22Rv1 (cell line): ENCODE data around the gene PACRG.

ENCODE experiments used
- H3K27ac ChIP-seq: fragments of 450-650 bp; 2 replicates; pipeline ENCODE4 v1.5.1; 2017
- ZFX ChIP-seq: fragments of 450-650 bp; IDR thresholded peaks from 2 replicates; pipeline ENCODE4 v1.6.1; 2017; ENCODE audit warnings: antibody characterized with exemption, borderline replicate concordance
- TF ChIP-seq, protein P1 (sequence below): fragments of 450-650 bp; IDR thresholded peaks from 2 replicates; pipeline ENCODE4 v1.5.1; 2017; ENCODE audit warnings: mild to moderate bottlenecking

The PACRG gene

GRCh38 chr6:163232649-163233048, 504.9 kb downstream of the PACRG start:
- H3K27ac ChIP-seq = no peak overlapping the region
- no peak for TF ChIP-seq ZFX
- TF ChIP-seq, protein P1, sequence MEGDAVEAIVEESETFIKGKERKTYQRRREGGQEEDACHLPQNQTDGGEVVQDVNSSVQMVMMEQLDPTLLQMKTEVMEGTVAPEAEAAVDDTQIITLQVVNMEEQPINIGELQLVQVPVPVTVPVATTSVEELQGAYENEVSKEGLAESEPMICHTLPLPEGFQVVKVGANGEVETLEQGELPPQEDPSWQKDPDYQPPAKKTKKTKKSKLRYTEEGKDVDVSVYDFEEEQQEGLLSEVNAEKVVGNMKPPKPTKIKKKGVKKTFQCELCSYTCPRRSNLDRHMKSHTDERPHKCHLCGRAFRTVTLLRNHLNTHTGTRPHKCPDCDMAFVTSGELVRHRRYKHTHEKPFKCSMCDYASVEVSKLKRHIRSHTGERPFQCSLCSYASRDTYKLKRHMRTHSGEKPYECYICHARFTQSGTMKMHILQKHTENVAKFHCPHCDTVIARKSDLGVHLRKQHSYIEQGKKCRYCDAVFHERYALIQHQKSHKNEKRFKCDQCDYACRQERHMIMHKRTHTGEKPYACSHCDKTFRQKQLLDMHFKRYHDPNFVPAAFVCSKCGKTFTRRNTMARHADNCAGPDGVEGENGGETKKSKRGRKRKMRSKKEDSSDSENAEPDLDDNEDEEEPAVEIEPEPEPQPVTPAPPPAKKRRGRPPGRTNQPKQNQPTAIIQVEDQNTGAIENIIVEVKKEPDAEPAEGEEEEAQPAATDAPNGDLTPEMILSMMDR = no peak

DNA sequence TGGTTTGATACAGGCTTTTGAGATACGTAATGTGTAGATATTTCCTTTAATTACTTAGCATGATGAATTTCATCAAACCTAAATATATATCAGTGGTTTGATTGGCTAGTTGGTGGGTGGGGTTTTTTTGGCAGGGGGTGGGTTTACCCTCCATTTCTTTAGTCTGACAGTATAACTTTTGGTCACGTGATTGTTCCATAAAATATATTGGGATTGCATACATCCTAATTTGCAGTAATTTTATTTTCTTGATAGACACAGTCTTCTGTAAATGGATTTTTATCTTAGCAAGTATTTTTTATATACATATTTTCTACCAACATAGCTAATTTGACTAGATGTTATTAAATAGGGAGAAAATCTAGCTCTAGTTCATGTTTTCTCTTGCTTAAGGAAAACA, 509.3 kb downstream of the PACRG start:
- no peak overlapping the region for H3K27ac ChIP-seq
- no peak for TF ChIP-seq ZFX
- TF ChIP-seq, protein P1 = no peak

GRCh38 chr6:163239572-163240340, 512.0 kb downstream of the PACRG start:
- TF ChIP-seq, protein P1 = no peak
- no peak for TF ChIP-seq ZFX
- H3K27ac ChIP-seq = no peak overlapping the region

DNA sequence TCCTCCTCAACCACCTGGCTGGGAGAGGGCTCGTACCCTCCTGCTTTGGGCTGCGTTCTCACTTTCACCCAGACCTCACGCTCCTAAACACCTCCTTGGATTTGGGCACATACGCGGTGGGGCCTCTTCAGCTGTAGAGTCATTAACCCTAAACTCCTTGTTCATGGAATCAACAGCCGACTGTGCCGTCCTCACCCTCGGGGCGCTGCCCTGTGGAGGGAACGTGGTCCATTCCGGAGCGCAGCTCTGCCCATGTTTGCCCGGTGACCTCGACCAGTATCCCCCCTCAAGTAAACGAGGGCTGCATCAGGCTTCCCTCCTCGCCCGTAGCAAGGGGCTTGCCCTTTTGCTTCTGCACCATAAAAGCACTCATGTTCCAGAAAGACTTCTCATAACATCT, 512.8 kb downstream of the PACRG start:
- no peak overlapping the region for H3K27ac ChIP-seq
- TF ChIP-seq, protein P1 = no peak
- no peak for TF ChIP-seq ZFX

GRCh38 chr6:163241683-163242082, 513.9 kb downstream of the PACRG start:
- TF ChIP-seq, protein P1 = no peak
- TF ChIP-seq ZFX = no peak
- no peak overlapping the region for H3K27ac ChIP-seq

- TF ChIP-seq, protein P1 = no peak
- TF ChIP-seq ZFX = no peak
- H3K27ac ChIP-seq = no peak overlapping the region
Observed at GRCh38 chr6:163243083-163243482, 515.3 kb downstream of the PACRG start.

DNA sequence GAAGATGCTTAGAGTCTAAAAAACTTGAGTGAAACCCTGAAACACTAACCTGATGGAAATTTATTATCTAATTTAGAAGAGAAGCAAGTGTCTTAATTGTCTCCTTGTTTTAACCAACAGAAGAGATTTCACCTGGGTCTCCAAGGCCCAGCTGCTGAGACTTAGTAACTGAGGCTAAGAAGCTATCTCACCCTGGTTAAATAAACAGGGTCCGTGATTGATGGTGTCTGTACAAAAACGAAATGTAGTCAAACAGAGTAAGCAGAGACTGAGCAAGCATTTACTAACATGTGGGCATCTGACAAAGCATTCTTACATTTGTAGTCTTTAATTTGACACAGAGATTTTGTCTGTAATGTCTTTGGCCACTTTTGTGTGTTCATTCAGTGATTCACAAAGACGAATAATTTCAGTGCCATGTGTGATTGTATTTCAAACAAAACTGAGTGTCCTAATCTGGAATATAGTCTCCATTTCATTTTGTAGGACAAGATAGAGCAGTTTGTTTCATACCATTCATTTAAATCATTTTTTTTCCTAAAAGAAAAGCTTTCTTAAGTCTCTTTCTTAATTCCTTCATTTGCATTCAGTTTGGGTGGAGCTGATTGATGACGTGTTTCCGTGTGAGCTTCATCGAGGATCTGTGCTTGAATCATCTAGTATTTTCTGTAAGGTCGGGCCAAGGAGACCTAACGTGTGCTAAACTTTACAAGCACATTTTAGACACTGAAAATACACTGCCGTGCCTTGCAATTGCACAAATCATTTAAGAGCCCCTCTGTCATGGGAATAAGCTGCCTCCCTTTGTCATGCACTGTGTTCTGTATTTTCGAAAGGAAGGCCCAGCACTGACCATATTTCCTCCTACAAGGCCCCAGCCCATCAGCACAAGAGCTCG, 516.2 kb downstream of the PACRG start:
- TF ChIP-seq, protein P1 = no peak
- no peak for TF ChIP-seq ZFX
- no peak overlapping the region for H3K27ac ChIP-seq
